ENCODE results near the gene HRK.

HRK gene

GRCh38 chr12:116887244-116887643 lies 6.0 kb upstream of the HRK start:
- no peak overlapping the region for H3K4me3 ChIP-seq (ENCODE audit: low read length)
- no peak for TF ChIP-seq ZNF274 (IDR thresholded peaks at IDR 0.05; ENCODE audit: low read depth, low read length)

GRCh38 chr12:116885491-116885890 lies 4.2 kb upstream of the HRK start:
- TF ChIP-seq ZNF274 (IDR thresholded peaks at IDR 0.05; ENCODE audit: low read depth, low read length) = no peak
- no peak overlapping the region for H3K4me3 ChIP-seq (ENCODE audit: low read length)

GRCh38 chr12:116884871-116885270 lies 3.6 kb upstream of the HRK start:
- TF ChIP-seq ZNF274 (IDR thresholded peaks at IDR 0.05; ENCODE audit: low read depth, low read length) = no peak

GRCh38 chr12:116882742-116883141 lies 1.5 kb upstream of the HRK start:
- no peak for TF ChIP-seq ZNF274 (IDR thresholded peaks at IDR 0.05; ENCODE audit: low read depth, low read length)
- H3K4me3 ChIP-seq (ENCODE audit: low read length) = no peak overlapping the region

More at GRCh38 chr12:116884871-116885270, 3.6 kb upstream of the HRK start:
- no peak overlapping the region for H3K4me3 ChIP-seq (ENCODE audit: low read length)

- TF ChIP-seq ZNF274 (IDR thresholded peaks at IDR 0.05; ENCODE audit: low read depth, low read length) = no peak
- H3K4me3 ChIP-seq (ENCODE audit: low read length) = peak overlapping the region; percentile 34; the same call in 1 of the 2 replicates
These were observed 751 bp upstream of the HRK start for GRCh38 chr12:116881877-116882507.

GRCh38 chr12:116880817-116881324 lies 370 bp downstream of the HRK start:
- no peak for TF ChIP-seq ZNF274 (IDR thresholded peaks at IDR 0.05; ENCODE audit: low read depth, low read length)
- H3K4me3 ChIP-seq (ENCODE audit: low read length) = peak overlapping the region; percentile 24; the same call in 1 of the 2 replicates

- peak overlapping the region; percentile 2; the same call in 1 of the 2 replicates for H3K4me3 ChIP-seq (ENCODE audit: low read length)
- TF ChIP-seq ZNF274 (IDR thresholded peaks at IDR 0.05; ENCODE audit: low read depth, low read length) = no peak
These were observed 926 bp downstream of the HRK start for GRCh38 chr12:116880213-116880816.

GRCh38 chr12:116879509-116880212 lies 1.6 kb downstream of the HRK start:
- H3K4me3 ChIP-seq (ENCODE audit: low read length) = peak overlapping the region; percentile 20; the same call in 1 of the 2 replicates
- no peak for TF ChIP-seq ZNF274 (IDR thresholded peaks at IDR 0.05; ENCODE audit: low read depth, low read length)

GRCh38 chr12:116878567-116879508 lies 2.4 kb downstream of the HRK start:
- TF ChIP-seq ZNF274 (IDR thresholded peaks at IDR 0.05; ENCODE audit: low read depth, low read length) = no peak
- peak overlapping the region; percentile 20 for H3K4me3 ChIP-seq (ENCODE audit: low read length)

- H3K4me3 ChIP-seq (ENCODE audit: low read length) = no peak overlapping the region
- no peak for TF ChIP-seq ZNF274 (IDR thresholded peaks at IDR 0.05; ENCODE audit: low read depth, low read length)
These were observed 4.9 kb downstream of the HRK start for GRCh38 chr12:116876151-116876869.

- no peak for TF ChIP-seq ZNF274 (IDR thresholded peaks at IDR 0.05; ENCODE audit: low read depth, low read length)
- H3K4me3 ChIP-seq (ENCODE audit: low read length) = no peak overlapping the region
These were observed 6.8 kb downstream of the HRK start for GRCh38 chr12:116874324-116874995.

- TF ChIP-seq ZNF274 (IDR thresholded peaks at IDR 0.05; ENCODE audit: low read depth, low read length) = no peak
- no peak overlapping the region for H3K4me3 ChIP-seq (ENCODE audit: low read length)
These were observed 10.9 kb downstream of the HRK start for GRCh38 chr12:116870306-116870705.

GRCh38 chr12:116867523-116867922 lies 13.7 kb downstream of the HRK start:
- no peak overlapping the region for H3K4me3 ChIP-seq (ENCODE audit: low read length)
- TF ChIP-seq ZNF274 (IDR thresholded peaks at IDR 0.05; ENCODE audit: low read depth, low read length) = no peak

Measured in GM08714 (cell line).